Endometrial microvascular endothelial cells (primary cell): ENCODE results near the gene RIT2. TPM values are rescaled to one million over a fixed set of nuclear protein-coding genes. Genes with fewer than 3 reads are reported as not detected.

ENCODE experiments used
- in situ Hi-C: cut with HindIII; loops from 2 replicates; pipeline ENCODE4 v1.10.0; 2017; ENCODE audit warnings: low sequenced_read_pairs, low pct_unique_long_range_greater_than_20kb; ENCODE audit errors: inconsistent ontology term
- total RNA-seq: library from RNA; depleted of rRNA; stranded (reverse); fragments of >200 nt; gene quantifications from one replicate; pipeline ENCODE4 v1.2.3, GENCODE V29; 2015; ENCODE audit errors: inconsistent ontology term

RIT2 gene
- total RNA-seq, 1 donor from 2014 or later: not detected

DNA sequence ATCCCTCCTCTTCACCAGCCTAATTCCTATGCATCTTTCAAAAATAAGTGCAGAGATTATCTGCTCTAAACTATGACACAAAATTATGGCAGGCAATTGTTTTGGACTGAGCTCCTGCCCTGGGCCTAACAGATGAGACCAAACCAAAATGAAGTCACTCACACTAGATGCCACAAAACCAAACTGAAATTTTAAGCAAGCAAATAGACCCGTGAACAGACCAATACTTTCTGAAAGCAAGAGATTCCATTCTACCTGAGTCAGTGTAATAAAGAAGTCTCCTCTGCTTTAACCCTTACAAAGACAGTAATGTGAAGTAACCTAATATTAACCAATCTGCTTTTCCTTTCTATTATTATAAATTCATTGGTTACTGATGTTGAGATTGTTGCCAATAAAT lies 84.3 kb downstream of the RIT2 start:
- in situ Hi-C loops: no loop called here

DNA sequence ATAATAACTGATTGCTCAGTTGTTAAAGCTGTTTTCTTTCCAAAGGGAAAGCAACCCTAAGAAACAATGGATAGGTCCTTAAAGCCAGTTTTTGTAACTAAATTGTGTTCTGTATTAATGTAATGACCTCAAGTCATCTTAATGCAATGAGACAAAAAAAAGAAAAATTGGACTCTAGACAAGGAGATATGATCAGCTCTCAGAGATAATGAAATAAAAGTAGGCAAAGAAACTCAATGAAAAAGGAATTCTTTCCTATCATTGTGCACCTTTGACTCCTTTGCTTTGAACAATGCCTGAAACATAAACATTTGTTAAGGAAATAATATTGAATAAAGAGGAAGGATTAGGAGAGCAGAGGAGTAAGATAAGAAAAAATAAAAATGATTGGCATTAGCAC lies 86.1 kb downstream of the RIT2 start:
- in situ Hi-C loops: no loop called here

DNA sequence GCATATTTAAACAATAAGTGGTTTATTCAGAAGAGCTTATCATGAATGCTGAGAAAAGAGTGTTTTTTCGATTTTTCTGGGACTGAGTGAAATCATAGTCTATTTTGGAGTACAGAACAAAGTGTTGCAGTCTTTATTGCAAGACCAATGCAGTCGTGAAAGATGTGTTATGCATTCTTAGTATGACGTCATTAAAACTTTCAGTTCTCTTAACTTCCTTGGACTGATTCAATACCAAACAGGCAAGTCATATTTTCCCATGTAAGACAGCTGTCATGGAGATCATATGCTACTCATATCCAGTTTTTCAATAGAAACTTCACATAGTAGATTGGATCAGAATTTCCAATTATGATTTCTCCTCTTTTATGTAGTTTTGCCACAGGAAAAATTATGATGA lies 92.6 kb downstream of the RIT2 start:
- in situ Hi-C loops: no loop called here

DNA sequence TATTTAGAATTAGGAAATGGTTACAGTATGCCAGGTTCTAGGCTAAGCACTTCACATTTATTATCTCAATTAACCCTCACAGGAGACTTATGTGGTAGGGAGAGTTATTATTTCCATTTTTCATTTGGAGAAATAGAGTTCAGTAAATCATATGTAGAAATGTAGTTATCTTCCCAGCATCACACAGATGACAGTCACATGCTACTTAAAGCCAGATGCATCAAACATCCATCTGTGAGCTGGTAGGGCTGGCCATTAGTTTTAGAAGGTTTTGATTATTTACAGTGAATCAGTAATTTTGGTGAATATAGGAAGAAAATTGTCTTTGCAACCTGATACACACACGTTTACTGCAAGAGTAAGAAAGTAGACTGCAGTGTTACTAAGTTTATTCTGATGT lies 97.9 kb downstream of the RIT2 start:
- in situ Hi-C loops: no loop called here

DNA sequence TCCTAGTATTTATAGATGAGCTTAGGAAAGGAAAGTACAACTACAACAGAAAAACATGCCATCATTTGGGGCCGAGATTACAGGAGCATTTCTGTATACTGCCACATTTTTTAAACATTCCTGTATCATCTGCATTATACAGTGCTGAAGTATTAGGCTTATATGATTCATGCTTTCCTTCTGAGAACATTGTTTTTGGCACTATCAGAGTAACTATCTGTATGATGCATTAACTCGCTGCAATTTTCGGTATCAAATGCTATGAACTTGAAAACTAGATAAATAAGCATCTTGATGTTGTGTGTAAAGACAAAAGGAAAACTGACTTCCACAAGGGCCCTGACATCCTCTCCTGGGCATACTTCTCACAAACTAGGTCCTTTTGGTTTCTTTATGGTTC lies 102.0 kb downstream of the RIT2 start:
- in situ Hi-C loops: no loop called here

DNA sequence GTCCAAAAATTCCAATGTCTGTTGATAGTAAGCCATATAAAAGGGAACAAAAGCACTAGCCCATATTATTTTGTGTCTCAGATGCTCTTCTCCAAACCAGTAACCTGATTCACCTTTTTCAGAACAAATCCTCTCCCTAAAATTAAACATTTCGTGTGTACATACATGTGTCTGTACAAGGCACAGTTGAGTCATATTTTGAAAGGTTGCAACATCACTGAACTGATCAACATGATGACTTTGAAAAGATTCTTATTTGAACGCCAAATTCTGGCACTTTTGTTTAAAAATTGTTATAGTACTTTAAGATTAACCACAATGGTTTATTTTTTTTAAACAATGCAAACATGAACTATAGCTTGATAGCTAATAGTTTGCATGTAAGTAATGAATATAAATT lies 102.5 kb downstream of the RIT2 start:
- in situ Hi-C loops: no loop called here

DNA sequence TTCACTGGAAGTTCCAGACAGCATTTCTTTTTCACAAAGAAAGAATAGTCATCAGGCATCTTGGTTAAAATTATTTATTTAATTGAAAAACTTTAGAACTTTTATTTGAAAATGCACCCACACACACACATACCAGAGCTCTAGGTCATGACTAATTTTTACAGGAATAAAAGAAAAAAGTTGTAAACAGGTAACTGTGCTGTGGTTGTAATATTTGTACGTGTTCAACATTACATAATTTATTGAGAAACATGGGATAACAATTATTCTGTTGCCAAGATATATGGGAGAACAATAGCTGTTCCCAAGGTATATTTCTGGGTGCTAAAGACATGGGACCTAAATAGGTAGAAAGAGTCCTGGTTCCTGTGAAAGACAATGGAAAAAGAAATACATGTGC lies 104.9 kb downstream of the RIT2 start:
- in situ Hi-C loops: no loop called here

DNA sequence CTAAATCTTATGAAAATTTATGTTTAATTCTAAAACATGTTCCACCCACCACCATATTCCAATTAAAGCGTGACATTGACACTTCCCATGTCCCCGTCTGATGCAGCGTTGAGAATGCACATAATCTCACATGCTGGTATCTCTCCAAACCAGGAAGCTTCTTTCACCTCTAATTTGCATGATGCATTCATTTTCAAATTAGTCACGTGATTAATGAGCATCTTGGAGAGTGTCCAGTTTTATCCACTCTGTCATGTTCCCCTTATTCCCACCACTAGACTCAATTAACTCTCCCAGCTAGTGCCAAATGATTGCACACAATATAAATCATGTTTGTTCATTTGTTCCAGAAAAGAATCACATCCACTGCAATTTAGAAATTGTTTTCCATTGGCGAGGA lies 105.8 kb downstream of the RIT2 start:
- in situ Hi-C loops: no loop called here

DNA sequence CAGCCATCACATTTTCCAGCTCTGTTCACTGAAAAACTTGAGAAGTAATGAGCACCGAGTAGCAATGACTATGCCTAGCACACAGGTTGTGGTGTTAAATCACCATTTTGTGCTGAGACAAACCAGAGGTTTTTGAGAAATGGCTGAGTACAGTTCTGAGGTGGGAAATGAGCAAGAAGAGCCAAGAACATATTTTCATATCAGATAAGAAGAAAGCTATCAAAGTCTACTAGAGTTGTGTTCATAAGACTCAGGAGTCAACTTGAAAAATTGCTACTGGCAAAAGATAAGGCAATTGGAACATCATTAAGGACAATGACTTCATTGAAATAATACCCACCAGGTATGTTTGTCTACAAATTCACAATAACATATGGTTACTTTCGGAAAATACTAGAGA lies 108.1 kb downstream of the RIT2 start:
- in situ Hi-C loops: no loop called here

DNA sequence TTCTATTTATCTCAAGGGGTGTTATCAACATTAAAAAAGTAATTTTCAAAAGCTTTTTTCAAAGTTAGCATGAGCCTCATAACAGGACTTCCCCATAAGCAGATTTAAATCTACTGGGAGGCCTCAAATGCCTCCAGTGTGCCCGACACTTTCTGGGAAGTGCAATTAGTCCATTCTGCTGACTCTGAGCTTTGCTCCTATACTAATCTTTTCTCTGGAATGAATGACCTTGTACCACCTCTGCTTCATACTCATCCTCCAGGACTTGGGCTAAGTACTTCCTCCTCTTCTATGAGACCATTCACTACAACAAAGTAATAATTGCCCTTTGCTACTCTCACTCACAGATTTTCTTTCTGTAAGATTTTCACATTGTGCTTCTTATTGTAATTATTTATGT lies 111.1 kb downstream of the RIT2 start:
- in situ Hi-C loops: no loop called here

DNA sequence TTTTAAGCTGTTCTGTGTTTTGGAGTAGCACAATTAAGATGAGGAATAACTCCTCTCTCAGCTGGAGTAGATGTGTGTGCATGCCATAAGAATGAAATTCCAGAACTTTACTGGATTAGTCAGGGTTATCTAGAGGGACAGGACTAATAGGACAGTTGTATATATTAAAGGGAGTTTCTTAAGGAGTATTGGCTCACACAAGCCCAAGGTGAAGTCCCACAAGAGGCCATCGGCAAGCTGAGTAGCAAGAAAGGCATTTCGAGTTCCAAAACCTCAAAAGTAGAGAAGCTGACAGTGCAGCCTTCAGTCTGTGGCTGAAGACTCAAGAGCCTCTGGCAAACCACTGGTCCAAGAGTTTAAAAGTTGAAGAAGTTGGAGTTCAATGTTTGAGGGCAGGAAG lies 113.7 kb downstream of the RIT2 start:
- in situ Hi-C loops: no loop called here

DNA sequence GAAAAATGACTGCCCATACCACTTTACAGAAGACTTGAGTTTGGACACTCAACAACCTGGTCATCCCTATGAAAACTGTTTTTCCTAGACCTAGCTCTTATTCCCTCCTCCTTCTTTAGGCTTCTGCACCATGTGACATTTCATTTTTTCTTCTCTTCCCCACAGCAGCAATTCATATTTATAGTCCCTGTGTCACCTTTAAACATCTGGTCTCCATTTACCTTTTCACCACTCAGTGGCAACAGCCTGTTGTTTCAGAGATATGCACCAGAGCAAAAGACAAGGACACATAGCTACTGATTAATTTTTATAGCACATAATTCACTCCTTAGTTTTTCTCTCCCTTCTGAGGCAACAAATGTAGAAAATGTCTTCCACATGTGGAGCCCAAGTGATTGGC lies 118.7 kb downstream of the RIT2 start:
- in situ Hi-C loops: no loop called here

DNA sequence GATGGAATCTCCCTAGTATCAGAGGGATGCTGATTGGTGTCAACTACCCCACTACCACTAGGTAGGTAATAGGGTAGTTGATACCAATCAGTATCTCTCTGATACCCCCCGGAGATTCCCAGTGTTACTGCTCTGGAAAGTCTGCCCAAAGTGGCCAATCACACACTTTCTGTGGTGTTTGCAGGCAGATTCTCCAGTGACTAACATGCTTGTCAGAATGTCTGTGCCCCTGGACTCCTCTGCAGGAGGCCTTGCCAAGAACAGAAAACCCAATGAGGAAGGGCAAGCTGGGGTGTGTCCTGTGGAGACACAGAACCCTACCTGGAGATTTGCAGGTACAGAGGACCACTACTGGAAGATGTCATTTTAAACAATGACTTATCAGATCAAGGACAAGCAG lies 135.1 kb downstream of the RIT2 start:
- in situ Hi-C loops: no loop called here

DNA sequence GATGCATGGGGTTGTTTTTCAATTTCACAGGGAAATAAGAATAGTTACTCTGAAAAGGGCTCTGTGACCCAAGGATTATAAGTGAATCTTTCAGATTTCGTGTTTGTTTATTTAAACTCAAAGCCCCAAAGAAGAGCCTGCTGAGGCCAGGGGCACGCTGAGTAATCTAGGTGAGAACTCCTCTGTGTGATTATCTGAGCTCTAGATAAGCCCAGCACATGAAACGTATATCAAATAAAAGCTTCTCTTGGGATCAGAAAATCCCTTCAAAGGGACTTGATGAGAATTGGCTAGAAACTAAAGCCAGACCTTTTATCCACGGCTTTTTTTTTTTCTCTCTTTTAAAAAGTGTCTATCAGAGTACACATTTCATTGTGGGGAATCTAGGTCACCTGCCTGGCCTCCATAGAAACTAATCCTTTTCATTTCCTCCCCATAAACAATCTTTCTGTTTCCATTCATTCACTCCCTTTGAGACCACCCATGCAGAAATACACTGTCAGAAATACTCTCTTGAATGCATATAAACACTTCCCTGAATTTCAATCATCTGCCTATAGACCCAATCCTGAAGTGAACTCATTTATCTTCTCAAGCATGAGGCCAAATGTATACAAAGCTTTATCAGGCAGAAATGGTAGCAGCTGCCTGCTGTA lies 137.4 kb downstream of the RIT2 start:
- in situ Hi-C loops: no loop called here

DNA sequence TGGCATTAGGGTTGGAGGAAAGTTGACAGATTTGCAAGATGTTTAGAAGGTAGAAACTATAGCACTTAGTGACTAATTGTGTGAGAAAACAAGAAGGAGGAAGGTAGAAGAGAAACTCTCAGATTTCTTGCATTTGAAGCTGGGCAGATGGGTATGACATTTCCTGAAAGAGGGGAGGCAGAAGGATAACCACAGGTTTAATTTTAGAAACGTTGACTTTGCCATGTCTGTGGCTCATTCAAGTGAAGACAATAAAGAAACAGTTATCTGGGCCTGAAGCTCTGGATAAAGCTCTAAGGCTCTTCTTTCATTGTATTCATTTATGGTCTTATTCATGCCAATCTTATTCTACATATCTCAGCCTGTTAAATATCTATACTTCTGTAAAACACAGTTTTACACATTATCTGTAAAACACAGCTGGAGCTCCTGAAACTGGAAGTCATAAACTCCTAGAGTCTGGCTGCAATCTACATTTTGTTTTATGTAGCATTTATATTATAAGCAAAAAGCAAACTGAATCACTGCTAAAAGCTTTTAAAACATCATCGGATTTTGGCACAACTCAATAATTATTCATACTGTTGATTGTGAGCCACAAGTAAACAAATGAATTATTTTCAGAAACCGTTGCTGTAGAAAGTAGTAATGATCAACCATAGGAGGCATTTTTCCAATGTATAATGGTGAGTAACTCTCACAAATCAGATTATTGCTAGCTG lies 138.5 kb downstream of the RIT2 start:
- in situ Hi-C loops: no loop called here

DNA sequence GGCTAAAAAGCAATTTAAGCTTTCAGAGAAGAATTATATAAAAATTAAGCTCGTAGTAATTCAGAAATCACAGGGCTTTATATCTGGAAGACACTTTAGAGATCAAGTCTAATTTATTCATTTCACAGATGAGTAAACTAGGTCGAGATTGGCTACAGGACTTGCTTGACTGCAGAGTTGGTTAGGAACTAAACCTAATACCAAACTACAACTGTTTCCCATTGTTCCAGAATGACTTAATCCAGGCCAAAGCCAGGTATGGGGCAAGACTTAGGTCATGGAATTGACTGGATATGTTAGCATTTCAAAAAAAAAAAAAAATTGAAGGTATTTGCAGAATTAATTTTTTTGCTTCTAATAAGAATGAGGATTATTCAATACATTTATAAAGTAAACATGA lies 146.1 kb downstream of the RIT2 start:
- in situ Hi-C loops: no loop called here

DNA sequence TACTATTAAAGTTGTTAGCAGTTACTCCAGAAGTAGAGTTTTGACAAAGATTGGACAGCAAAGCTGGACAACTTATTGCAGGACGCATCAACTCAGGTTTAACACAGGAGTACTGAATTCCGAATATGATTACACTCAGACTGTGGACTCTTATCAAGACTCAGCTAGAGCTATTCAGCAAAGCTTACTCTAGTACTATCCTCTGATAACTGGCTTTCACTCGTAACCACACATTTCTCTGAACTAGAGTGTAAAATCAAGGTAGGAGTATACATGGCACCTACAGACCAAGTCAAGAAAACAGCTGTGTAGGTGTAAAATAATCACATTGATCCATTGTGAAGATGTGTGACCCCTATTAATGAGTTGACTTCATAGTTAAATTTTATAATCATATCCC lies 154.2 kb downstream of the RIT2 start:
- in situ Hi-C loops: no loop called here

DNA sequence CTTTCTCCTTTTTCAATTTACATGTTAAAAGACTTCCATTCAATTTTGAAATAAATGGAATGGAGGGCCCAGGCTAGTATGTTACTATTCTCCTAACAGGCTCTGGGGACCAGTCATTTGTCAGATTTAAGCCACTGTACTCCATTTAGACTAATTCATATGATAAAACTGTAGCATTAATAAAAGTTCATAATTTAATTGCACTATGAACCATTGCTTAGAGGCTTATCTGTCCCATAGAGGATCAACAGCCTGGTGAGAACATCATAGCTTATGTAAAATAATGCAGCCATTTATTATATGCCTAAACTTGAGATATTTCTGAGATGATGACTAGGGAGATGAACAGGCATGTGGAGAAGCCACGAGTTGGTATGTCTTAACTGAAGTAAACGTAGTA lies 156.0 kb downstream of the RIT2 start:
- in situ Hi-C loops: no loop called here

DNA sequence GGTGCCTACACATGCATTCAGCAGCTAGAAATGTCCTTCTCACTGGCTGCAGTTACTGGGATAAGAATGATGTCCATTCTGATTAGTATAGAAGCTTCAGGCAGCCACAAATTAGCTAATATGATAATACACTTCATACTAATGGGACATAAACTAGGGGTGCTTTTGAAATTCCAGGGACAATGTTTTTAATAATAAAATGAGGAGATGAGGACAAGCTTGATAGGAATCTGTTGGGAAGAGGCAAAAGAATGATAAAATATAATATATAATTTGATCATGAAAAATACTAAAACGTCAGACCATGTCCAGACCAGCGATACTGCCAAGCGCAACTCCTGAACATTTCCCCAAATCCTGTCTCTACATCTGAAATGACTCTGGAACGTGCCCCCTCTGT lies 157.1 kb downstream of the RIT2 start:
- in situ Hi-C loops: no loop called here

DNA sequence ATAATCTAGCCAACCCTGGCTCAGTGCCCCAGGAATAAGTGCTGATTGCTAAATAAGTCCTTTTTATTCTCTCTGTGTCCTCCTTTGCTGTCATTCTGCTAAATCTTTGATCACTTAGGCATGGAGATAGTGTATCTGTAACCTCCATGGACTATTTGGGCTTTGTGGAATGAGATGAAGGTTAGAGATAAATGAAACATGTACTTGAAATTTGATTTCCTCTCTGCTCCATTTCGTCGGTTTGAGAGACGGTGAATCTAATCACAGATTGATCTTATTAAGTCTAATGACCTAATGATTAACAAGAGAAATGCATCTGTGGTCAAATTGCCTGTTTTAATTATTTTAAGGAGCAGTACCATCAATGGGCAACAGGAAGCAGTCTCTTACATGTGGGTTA lies 159.2 kb downstream of the RIT2 start:
- in situ Hi-C loops: no loop called here

DNA sequence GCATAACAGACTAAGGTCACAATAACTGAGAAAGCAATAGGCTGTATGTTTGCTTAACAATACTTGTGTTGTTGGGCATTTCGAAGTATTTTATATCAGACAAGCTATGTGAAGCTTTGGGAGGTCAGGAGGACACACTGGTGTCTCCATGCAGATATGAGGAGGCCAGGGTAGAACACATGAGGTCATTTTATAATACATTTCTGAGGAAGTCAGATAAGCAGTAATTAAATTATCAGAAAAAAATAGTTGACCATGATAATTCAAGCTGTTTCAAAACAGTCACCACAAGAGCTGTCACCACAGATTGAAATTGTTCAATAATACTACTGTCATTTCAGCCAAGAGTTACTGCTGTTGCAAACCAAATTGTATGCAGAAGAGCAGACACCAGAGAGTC lies 160.6 kb downstream of the RIT2 start:
- in situ Hi-C loops: no loop called here
